SIG-M5 treated with dmso at 0.1 percent for 504 hours (cell line): ENCODE data around the gene GCFC2.

ENCODE experiments used
- DNase-seq: peaks from one replicate; lab custom pipeline; 2025; ENCODE audit not compliant: unreplicated experiment; lab: John Stamatoyannopoulos, UW

GCFC2 gene

GRCh38 chr2:75632091-75632701 is 78.5 kb downstream of the GCFC2 start:
- DNase-seq: no peak

GRCh38 chr2:75627902-75628504 is 82.7 kb downstream of the GCFC2 start:
- DNase-seq: peak; percentile 48

GRCh38 chr2:75622929-75623328 is 87.8 kb downstream of the GCFC2 start:
- no peak for DNase-seq

GRCh38 chr2:75622500-75622899 is 88.2 kb downstream of the GCFC2 start:
- no peak for DNase-seq

GRCh38 chr2:75621228-75621627 is 89.5 kb downstream of the GCFC2 start:
- DNase-seq: no peak

GRCh38 chr2:75619956-75620740 is 90.6 kb downstream of the GCFC2 start:
- DNase-seq: no peak

- no peak for DNase-seq
Measured at GRCh38 chr2:75616933-75617332, 93.8 kb downstream of the GCFC2 start.

GRCh38 chr2:75616406-75616805 is 94.3 kb downstream of the GCFC2 start:
- no peak for DNase-seq

GRCh38 chr2:75614162-75614651 is 96.5 kb downstream of the GCFC2 start:
- DNase-seq: no peak

GRCh38 chr2:75612862-75613243 is 97.9 kb downstream of the GCFC2 start:
- DNase-seq: no peak
